Hepatocyte (in vitro differentiated cells): ENCODE results near the gene BOD1. TPM values are rescaled to one million over a fixed set of nuclear protein-coding genes. Genes with fewer than 3 reads are reported as not detected.
A peak's percentile ranks its signal among the peaks of the same experiment; 100 is the strongest.

Source experiments
- DNase-seq: peaks from one replicate; pipeline ENCODE4 v3.0.0-alpha.2; 2016; ENCODE audit warnings: low spot score
- H2AFZ ChIP-seq: fragments of 200-600 bp; sonication (generic); 2 replicates; pipeline ENCODE4 v1.6.0; 2016; ENCODE audit warnings: antibody characterized with exemption, mild to moderate bottlenecking
- H3K27ac ChIP-seq: fragments of 200-600 bp; sonication (generic); 2 replicates; pipeline ENCODE4 v1.5.1; 2016; ENCODE audit warnings: mild to moderate bottlenecking
- H3K27me3 ChIP-seq: fragments of 200-600 bp; sonication (generic); 2 replicates; pipeline ENCODE4 v1.6.1; 2016
- H3K36me3 ChIP-seq: fragments of 200-600 bp; sonication (generic); replicated peaks from 2 replicates; pipeline ENCODE4 v1.5.1; 2016; ENCODE audit warnings: low read depth; ENCODE audit not compliant: insufficient read depth
- H3K4me1 ChIP-seq: fragments of 200-600 bp; sonication (generic); 2 replicates; pipeline ENCODE4 v1.5.1; 2016; ENCODE audit warnings: mild to moderate bottlenecking, moderate library complexity; ENCODE audit not compliant: insufficient read depth
- H3K4me2 ChIP-seq: fragments of 200-600 bp; sonication (generic); 2 replicates; pipeline ENCODE4 v1.6.0; 2016
- H3K4me3 ChIP-seq: fragments of 200-600 bp; sonication (generic); 2 replicates; pipeline ENCODE4 v1.5.1; 2016; ENCODE audit warnings: mild to moderate bottlenecking
- H3K79me2 ChIP-seq: fragments of 200-600 bp; sonication (generic); 2 replicates; pipeline ENCODE4 v1.6.0; 2017; ENCODE audit warnings: mild to moderate bottlenecking
- H3K9me2 ChIP-seq: fragments of 200-600 bp; sonication (generic); replicated peaks from 2 replicates; pipeline ENCODE4 v1.6.0; 2017; ENCODE audit warnings: mild to moderate bottlenecking; ENCODE audit not compliant: insufficient read depth
- H3K9me3 ChIP-seq: fragments of 200-600 bp; sonication (generic); 2 replicates; pipeline ENCODE4 v1.5.1; 2016; ENCODE audit warnings: low read depth, mild to moderate bottlenecking
- H4K20me1 ChIP-seq: fragments of 200-600 bp; sonication (generic); 2 replicates; pipeline ENCODE4 v1.6.0; 2016; ENCODE audit warnings: mild to moderate bottlenecking; ENCODE audit not compliant: insufficient read depth, poor library complexity, severe bottlenecking
- EZH2 ChIP-seq: fragments of 200-600 bp; sonication (generic); IDR thresholded peaks from 2 replicates; pipeline ENCODE4 v1.6.1; 2016; ENCODE audit warnings: antibody characterized with exemption, mild to moderate bottlenecking, borderline replicate concordance
- EZH2phosphoT487 ChIP-seq: fragments of 200-600 bp; sonication (generic); IDR thresholded peaks from one replicate; pipeline ENCODE4 v1.6.1; 2018; ENCODE audit warnings: antibody characterized with exemption, mild to moderate bottlenecking, low read depth, moderate library complexity; ENCODE audit not compliant: unreplicated experiment, severe bottlenecking
- WGBS: methylation state at CpG from one replicate; pipeline ENCODE4 v1.1.6; 2016; ENCODE audit warnings: low lambda C conversion rate; ENCODE audit errors: missing lambda C conversion rate; 5-methylcytosine and 5-hydroxymethylcytosine counted together
- polyA plus RNA-seq: library from polyadenylated mRNA; unstranded; fragments of >200 nt; fragmentation: Nextera tagmentation; extraction: Ambion mirVana; gene quantifications from 2 replicates; pipeline ENCODE4 v1.2.1, GENCODE V29; 2016
- total RNA-seq: library from RNA; depleted of rRNA; stranded (reverse); fragments of >200 nt; gene quantifications from 2 replicates; pipeline ENCODE4 v1.2.3, GENCODE V29; 2014
- TF ChIP-seq, protein P1 (sequence below): fragments of 200-600 bp; sonication (generic); IDR thresholded peaks from 2 replicates; pipeline ENCODE4 v1.5.1; 2016; ENCODE audit warnings: antibody characterized with exemption, mild to moderate bottlenecking; ENCODE audit not compliant: poor library complexity

Gene BOD1
- total and polyA plus RNA-seq, 2 experiments from 2014 or later = 68.9 to 76.3 TPM

DNA sequence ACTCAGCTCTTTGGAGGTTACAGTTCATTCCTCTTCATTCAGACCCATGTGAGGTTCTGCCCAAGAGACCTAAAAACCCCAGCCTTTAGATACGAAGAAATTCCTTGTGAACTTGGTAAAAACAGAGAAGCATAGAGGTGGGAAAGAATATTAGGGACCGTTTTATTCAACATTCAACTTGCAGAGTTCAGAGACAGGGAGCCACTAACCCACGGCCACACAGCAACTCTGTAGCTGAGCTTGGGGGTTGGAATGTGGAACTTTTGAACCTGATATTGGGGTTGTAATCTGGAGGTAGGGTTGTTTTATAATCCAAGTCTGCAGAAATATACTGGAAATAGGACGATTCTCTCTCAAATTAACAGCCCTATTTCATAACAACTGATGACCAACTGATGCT, 10.8 kb upstream of the BOD1 start:
- no peak overlapping the region for H2AFZ ChIP-seq
- TF ChIP-seq EZH2 = no peak
- TF ChIP-seq, protein P1, sequence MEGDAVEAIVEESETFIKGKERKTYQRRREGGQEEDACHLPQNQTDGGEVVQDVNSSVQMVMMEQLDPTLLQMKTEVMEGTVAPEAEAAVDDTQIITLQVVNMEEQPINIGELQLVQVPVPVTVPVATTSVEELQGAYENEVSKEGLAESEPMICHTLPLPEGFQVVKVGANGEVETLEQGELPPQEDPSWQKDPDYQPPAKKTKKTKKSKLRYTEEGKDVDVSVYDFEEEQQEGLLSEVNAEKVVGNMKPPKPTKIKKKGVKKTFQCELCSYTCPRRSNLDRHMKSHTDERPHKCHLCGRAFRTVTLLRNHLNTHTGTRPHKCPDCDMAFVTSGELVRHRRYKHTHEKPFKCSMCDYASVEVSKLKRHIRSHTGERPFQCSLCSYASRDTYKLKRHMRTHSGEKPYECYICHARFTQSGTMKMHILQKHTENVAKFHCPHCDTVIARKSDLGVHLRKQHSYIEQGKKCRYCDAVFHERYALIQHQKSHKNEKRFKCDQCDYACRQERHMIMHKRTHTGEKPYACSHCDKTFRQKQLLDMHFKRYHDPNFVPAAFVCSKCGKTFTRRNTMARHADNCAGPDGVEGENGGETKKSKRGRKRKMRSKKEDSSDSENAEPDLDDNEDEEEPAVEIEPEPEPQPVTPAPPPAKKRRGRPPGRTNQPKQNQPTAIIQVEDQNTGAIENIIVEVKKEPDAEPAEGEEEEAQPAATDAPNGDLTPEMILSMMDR = no peak
- no peak for TF ChIP-seq EZH2phosphoT487
- no peaks in the 10 kb centered on the region for H3K27me3 ChIP-seq
- H3K4me2 ChIP-seq = no peak overlapping the region
- no peaks in the 10 kb centered on the region for H3K9me3 ChIP-seq
- H3K79me2 ChIP-seq = no peaks in the 10 kb centered on the region
- H3K27ac ChIP-seq = no peak overlapping the region
- no peak overlapping the region for H3K4me3 ChIP-seq
- no peaks in the 10 kb centered on the region for H3K9me2 ChIP-seq
- peaks cover 15% of the 10 kb centered on the region for H3K4me1 ChIP-seq
- WGBS = 94% methylated on average over 4 of the region's 4 CpGs
- no peaks in the 10 kb centered on the region for H3K36me3 ChIP-seq
- H4K20me1 ChIP-seq = no peaks in the 10 kb centered on the region
- no peak for DNase-seq

DNA sequence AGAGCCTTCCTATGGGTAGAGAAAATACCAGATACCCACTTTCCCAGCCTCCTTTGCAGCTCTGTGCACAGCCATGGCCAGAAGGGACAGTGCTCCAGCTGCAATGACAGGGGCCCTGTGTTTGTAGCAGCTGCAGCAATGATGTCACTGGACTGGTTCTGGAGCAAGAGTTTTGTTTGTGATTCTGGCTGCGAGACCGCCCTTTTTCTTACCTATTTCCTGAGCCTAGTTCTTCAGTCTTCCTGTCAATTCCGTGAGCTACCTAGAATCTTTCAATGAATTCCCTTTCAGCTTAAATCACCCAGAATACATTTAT, 10.0 kb upstream of the BOD1 start:
- Histone ChIP-seq H3K4me1 (peaks cover 15% of the 10 kb centered on the region), H3K79me2 (no peaks in the 10 kb centered on the region), H3K9me2 (no peaks in the 10 kb centered on the region), H3K4me2 (no peak overlapping the region), H3K4me3 (no peak overlapping the region), H3K9me3 (no peaks in the 10 kb centered on the region), H3K27ac (no peak overlapping the region), H4K20me1 (no peaks in the 10 kb centered on the region), H3K36me3 (no peaks in the 10 kb centered on the region), H3K27me3 (no peaks in the 10 kb centered on the region), H2AFZ (no peak overlapping the region)
- no peak for DNase-seq
- TF ChIP-seq, protein P1 = no peak
- no peak for TF ChIP-seq EZH2phosphoT487
- TF ChIP-seq EZH2 = no peak
- WGBS = 92% methylated on average over 3 of the region's 3 CpGs

DNA sequence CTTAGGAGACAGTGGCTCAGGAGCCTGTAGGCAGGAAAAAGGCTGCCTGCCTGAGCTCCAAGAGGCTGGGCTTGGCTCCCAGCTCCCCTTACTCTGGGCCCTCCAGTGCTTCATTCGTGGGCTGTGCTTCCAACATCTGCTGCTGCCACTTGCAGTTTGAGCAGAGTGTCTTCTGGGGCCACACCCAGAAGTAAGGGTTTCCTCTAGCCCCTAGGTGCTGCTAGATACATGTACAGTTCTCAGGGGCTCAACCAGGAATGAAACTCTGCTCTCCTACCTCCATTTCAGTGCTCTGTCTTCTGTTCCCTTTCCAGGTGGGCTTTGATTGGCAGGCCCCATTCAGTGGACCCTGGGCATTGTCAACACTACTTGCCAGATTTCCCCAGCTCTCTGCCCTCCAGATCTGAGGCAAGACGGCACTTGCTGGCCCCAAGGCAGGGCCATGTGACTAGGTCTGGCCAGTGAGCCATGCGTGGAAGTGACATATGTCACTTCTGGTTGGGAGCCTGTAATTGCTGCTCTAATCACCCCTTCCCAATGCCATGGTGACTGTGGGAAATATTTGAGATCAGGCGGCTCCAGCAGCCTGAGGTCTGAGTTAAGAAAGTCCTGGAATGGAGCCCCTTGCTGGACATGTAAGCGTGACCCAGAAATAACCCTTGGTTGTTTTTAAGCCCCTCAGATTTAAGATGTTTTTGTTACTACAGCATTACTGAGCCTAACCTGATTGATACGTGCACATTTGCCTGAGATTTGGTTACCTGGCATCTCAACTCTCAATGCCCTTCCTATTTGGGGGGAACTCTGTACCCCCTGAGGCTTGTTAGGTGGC, 9.4 kb upstream of the BOD1 start:
- no peak overlapping the region for H3K4me2 ChIP-seq
- no peaks in the 10 kb centered on the region for H3K36me3 ChIP-seq
- H2AFZ ChIP-seq = no peak overlapping the region
- H3K27ac ChIP-seq = no peak overlapping the region
- H3K4me3 ChIP-seq = no peak overlapping the region
- H3K4me1 ChIP-seq = peaks cover 15% of the 10 kb centered on the region
- H3K79me2 ChIP-seq = no peaks in the 10 kb centered on the region
- WGBS = 74% methylated on average over 6 of the region's 6 CpGs
- no peaks in the 10 kb centered on the region for H3K9me3 ChIP-seq
- H3K27me3 ChIP-seq = no peaks in the 10 kb centered on the region
- no peaks in the 10 kb centered on the region for H4K20me1 ChIP-seq
- H3K9me2 ChIP-seq = no peaks in the 10 kb centered on the region
- TF ChIP-seq EZH2phosphoT487 (no peak), EZH2 (no peak)
- TF ChIP-seq, protein P1 = no peak
- DNase-seq = peak; percentile 21
